GM18951 (cell line): ENCODE results near the gene RAD51B.

Experiments used
- POLR2A ChIP-seq: IDR thresholded peaks from 4 replicates; pipeline ENCODE4 v1.6.1; 2011; ENCODE audit warnings: mild to moderate bottlenecking; ENCODE audit not compliant: insufficient read length, insufficient read depth; ENCODE audit errors: extremely low read depth
- in situ Hi-C: fragments of 300-500 bp; cut with MboI; formaldehyde crosslinking; loops from one replicate; pipeline ENCODE4 v1.12.0; 2022; ENCODE audit warnings: low sequenced_read_pairs, mixed read lengths, inconsistent platforms; ENCODE audit not compliant: unreplicated experiment

RAD51B gene

DNA sequence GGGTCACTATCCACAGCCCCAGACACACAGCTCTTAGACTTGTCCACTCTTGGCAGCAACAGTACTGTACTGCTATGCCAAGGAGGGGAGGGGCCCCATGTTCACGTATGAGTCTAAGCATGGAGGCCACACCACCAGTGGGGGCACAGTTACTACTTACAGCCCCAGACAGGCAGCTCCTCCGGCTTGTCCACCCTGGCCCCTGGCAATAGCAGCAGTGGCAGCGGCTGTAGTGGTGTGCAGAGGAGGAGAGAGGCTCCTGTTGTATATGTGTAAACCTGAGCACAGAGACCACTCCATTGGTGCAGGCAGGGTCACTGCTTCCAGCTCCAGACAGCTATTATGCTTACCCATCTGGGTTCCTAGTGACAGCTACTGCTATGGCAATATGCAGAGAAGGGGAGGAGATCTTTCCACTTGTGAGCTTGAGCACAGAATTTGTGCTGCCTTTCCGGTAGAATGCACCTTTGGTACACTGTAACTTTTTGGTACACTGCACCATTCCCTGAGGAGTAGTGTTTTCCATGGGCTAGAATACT, 113.2 kb downstream of the RAD51B start:
- TF ChIP-seq POLR2A, result no peak
- in situ Hi-C loops, result loop anchor here (25.0 kb wide), 2 partner anchors 580 to 880 kb away; no protein-coding TSS in a partner anchor

DNA sequence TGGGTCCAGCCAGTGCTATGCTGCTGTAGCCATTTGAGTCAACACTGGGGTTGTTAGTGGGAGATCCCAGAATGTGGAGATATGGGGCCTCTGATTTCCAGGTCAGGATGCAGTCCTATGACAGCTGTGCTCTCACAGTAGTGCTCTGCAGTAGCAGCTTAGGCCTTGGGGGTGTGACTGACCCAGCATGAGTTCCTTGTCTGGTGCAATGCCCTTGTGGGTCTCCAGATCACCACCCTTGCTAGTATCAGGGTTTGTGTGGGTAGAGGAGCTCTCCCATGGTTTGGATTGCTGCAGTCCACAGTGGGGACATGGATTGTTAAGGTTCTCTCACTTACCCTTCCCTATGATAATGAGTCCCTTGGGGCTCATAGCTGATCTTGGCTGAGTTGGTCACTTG, 113.7 kb downstream of the RAD51B start:
- no peak for TF ChIP-seq POLR2A
- in situ Hi-C loops, result loop anchor here (25.0 kb wide), 2 partner anchors 579 to 879 kb away; no protein-coding TSS in a partner anchor

DNA sequence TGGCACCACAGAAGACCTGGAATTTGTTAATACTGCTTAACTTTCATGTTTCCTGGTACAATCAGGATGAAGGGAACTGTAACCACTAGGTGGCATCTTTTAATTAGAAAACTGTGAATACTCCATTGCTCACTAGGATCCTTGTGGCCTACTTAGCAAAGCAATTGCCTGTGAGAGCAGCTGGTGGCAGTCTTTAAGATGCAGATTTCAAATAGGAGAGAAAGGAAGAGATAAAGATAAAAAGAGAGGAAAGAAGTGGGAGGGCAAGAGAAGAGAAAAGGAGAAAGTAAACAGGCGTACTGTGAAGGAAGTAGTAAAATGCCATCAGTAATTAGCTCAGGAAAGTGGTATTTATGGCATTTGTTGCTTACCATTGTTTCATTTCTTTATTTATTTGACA, 114.5 kb downstream of the RAD51B start:
- in situ Hi-C loops, result loop anchor here (25.0 kb wide), 2 partner anchors 578 to 878 kb away; no protein-coding TSS in a partner anchor
- no peak for TF ChIP-seq POLR2A

DNA sequence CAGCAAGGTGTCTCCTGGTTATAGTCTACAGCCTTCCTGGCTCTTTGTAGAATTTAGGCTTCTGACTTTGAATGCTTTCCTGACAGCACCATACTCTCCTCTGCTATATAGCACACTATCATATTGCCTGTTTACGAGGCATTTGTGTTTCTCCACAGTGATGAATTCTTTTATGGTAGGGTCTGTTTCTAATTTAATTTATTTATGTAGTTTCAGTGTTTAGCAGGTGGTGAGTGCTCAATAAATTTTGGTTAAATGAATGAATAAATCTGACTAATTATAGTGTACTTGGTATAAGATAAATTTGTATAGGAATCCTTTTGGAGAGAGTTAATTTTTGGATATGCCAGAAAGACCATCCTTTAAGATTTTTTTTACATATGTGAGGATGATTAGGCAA, 115.3 kb downstream of the RAD51B start:
- no peak for TF ChIP-seq POLR2A
- in situ Hi-C loops, result loop anchor here (25.0 kb wide), 2 partner anchors 577 to 877 kb away; no protein-coding TSS in a partner anchor

DNA sequence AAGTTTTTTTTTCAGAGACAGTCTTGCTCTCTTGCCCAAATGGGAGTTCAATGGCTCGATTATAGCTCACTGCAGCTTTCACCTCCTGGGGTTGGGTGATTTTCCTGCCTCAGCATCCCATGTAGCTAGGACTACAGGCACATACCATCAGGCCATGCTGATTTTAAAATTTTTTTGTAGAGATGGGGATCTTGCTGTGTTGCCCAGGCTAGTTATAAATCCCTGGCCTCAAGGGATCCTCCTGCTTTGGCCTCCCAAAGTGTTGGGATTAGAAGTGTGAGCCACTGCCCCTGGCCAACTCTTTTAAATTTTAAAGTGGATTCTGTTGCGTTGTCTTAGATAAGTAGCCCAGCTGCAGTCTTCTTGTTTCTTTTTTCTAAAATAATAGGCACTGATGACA, 115.8 kb downstream of the RAD51B start:
- no peak for TF ChIP-seq POLR2A
- in situ Hi-C loops, result loop anchor here (25.0 kb wide), 2 partner anchors 577 to 877 kb away; no protein-coding TSS in a partner anchor

DNA sequence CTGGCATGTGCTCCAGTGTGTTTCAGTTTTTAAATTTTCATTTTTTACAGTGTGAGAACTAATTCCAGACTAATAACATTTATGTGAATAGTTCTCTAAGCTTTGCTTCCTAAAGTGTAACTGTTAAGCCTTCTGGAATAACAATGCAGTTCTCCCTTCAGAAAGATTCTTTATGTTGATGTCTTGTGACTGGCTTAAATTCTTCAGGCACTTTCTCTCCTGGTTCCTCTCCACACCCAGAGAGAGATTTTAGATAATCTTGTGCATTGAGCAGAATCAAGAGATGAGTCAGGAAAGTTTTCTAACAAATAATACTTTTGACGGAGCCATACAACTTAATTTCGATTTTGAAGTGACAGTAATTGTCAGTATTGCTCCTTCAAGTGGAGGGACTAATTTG, 118.5 kb downstream of the RAD51B start:
- in situ Hi-C loops, result loop anchor here (25.0 kb wide), 2 partner anchors 574 to 874 kb away; no protein-coding TSS in a partner anchor
- no peak for TF ChIP-seq POLR2A

DNA sequence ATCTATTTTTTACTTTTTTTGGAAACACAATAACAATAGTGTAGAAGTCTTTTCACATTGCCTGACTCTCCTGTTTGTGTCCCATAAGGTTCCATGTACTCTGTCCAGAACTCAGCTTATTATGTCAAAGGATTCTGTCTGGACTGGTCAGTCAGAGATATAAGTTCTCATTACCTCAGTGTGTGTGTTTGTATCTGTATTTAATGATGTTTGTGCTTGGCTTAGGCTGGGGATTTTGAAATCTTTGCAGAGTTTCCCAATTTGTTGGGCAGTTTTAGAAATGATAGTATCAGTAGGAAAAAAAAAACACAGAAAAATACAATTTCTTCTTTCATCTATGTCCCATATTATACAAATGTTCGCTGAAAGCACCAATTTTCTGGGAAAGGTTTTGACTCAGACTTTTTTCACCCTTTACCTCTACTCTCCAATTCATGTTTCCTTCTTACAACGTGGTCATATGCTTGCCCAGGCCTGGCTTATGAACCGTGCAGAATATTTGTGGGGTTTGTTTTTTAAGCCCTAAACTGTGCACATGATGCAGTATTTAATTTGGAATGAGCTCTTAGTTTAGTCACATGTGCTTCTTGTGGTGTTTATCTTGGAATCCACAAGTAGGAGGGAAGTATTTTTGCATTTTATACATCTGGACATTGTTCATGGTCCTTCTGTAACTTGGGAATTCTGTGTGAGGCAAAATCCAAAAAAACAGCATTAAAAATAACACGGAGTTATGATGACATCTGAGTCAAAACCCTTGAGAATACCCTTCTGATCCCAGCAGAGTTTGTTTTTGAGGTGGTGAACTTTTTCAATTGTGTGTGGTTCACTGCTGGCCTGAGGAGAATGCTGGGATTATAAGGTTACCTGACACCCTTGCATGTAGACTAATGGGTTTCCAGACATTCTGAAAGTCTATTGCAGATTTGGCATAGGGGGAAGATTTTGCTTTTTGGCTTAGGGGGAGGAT, 121.2 kb downstream of the RAD51B start:
- in situ Hi-C loops, result loop anchor here (10.0 to 25.0 kb wide), 3 partner anchors 304 to 872 kb away; no protein-coding TSS in a partner anchor
- no peak for TF ChIP-seq POLR2A

DNA sequence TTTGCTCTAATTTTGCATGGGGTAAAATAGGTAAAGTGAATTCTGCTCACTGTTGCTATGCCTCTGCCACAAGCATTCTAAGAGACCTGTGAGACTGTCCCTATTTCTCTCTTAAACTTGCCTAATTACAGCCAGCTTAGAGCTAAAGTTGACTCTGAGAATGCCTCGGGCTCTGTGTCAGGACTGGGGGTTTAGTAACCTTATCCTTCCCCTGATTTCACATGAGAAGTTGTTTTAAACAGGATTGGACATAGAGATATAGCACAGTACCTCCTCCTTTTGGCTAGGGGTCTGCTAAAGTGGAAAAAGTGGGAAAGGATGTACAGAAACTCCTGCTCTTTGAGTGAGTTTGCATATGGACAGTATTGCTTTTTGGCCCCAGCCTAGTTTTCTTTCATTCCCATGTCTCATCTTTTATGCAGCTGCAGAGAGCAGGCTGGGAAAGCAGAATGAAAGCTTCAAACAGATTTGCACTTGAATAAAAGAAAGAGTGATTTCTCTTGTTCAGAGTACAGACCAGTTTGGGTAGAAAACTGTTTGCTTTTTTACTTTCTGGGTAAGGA, 122.0 kb downstream of the RAD51B start:
- no peak for TF ChIP-seq POLR2A
- in situ Hi-C loops, result loop anchor here (10.0 to 25.0 kb wide), 3 partner anchors 303 to 871 kb away; no protein-coding TSS in a partner anchor

DNA sequence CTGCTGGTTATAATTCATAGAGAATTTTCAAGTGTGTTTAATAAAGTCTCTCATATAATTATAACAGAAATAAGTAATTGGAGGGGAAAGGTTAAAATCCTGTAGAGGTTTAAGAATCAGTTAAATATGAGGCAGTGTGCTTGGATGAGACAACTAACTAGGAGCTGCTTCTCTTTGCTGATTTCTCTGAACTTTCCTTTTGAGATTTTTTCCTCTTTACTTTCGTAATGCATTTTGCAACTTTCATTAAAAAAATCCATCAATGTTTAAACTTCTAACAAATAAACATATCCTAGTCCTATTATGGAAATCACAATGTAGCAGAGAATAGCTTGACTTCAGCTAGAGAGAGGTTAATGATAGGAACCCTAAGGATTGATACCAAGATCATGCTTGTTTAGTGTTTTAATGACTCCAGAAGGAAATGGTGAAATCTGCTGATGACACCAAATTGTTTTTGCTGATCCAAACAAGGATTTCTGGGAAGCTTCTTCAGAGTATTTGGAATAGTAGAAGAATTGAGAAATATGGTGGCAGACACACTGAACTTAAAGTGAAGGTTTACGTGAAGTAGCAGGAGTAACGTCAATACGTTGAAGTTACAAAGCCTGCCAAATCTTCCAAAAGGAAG, 122.6 kb downstream of the RAD51B start:
- in situ Hi-C loops, result loop anchor here (10.0 to 25.0 kb wide), 3 partner anchors 303 to 870 kb away; no protein-coding TSS in a partner anchor
- TF ChIP-seq POLR2A, result no peak

DNA sequence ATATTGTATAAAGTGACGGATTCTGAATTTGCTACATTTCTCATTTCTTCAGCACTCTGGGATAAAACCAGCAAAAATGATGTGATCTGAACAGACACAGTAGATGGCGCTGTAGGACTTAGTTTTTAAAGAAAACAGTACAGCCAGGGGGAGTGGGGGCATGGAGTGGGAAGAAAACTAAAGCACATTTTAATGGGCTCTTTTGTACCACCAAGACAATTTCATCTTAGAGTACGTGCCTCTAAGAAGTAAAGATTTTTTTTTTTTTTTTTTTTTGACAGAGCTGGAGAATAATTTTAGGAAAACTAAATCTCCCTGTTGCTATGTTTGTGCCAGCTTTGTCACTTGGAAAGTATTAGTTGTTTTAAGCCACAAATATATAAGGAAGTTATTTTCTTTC, 124.4 kb downstream of the RAD51B start:
- in situ Hi-C loops, result loop anchor here (10.0 to 25.0 kb wide), 3 partner anchors 301 to 868 kb away; no protein-coding TSS in a partner anchor
- no peak for TF ChIP-seq POLR2A

DNA sequence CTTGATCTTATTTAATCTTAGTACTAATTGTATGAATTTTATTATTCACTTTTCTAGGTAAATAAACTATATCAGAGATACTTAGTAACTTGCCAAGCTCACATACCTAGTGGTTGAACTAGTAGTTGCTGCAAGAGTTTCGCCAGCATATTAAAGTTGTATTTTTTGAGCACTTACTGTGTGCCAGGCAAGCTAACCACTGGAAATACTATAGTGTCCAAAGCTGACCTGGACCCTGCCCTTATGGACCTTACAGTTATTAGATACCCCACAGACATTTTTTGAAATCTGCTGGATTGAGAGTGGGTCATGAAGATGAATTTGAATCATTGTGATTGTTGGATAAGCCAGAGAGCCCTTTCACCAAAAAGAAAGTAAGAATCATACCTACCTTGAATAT, 125.0 kb downstream of the RAD51B start:
- in situ Hi-C loops, result loop anchor here (10.0 to 25.0 kb wide), 3 partner anchors 300 to 868 kb away; no protein-coding TSS in a partner anchor
- no peak for TF ChIP-seq POLR2A

DNA sequence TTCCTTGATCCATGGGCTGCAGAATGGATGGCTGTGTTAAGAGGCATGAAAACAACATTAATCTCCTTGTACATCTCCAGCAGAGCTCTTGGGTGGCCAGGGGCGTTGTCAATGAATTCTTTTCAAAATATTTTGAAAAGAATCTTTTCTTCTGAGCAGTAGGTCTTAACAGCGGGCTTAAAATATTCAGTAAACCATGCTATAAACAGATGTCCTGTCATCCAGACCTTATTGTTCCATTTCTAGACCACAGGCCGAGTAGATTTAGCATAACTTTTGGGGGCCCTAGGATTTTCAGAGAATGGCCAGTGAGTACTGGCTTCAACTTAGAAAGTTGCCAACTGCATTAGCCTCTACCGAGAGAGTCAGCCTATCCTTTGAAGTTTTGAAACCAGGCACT, 130.2 kb downstream of the RAD51B start:
- in situ Hi-C loops, result loop anchor here (10.0 to 25.0 kb wide), 3 partner anchors 295 to 863 kb away; no protein-coding TSS in a partner anchor
- TF ChIP-seq POLR2A, result no peak
